OCI-LY7 (cell line): ENCODE results near the gene ZNF837. TPM values are rescaled to one million over a fixed set of nuclear protein-coding genes. Genes with fewer than 3 reads are reported as not detected.

Experiments
- BruUV-seq: library from RNA; stranded (reverse); fragments of 400-500 nt; replicated peaks from 2 replicates; lab custom pipeline; 2021; lab: Mats Ljungman, UMichigan
- CTCF ChIA-PET: fragments of 300-600 bp; sonication (Branson Sonifier 250); formaldehyde crosslinking; loops from one replicate; lab custom pipeline; 2022; ENCODE audit warnings: antibody characterized with exemption; ENCODE audit not compliant: unreplicated experiment; lab: Charles Lee
- POLR2A ChIA-PET: fragments of 300-600 bp; sonication (Branson Sonifier 250); formaldehyde crosslinking; loops from one replicate; lab custom pipeline; 2022; ENCODE audit warnings: antibody characterized with exemption; lab: Charles Lee
- DNase-seq: peaks from one replicate; pipeline ENCODE4 v3.0.0-alpha.2; 2015; ENCODE audit warnings: low spot score
- H2AFZ ChIP-seq: fragments of 200-600 bp; sonication (generic), shearing (Covaris generic); 2 replicates; pipeline ENCODE4 v1.6.1; 2014; ENCODE audit warnings: mild to moderate bottlenecking, antibody characterized with exemption, low read length, moderate library complexity
- H3K27ac ChIP-seq: fragments of 200-600 bp; sonication (generic); 2 replicates; pipeline ENCODE4 v1.5.1; 2014; ENCODE audit warnings: mixed run types, low read depth, mild to moderate bottlenecking, moderate library complexity, low read length, inconsistent platforms; ENCODE audit not compliant: poor library complexity, severe bottlenecking
- H3K36me3 ChIP-seq: fragments of 200-600 bp; sonication (generic); 2 replicates; pipeline ENCODE4 v1.6.1; 2014; ENCODE audit warnings: mild to moderate bottlenecking, antibody characterized with exemption, low read length, moderate library complexity, mixed read lengths; ENCODE audit not compliant: insufficient read depth
- H3K4me1 ChIP-seq: fragments of 200-600 bp; sonication (generic); 2 replicates; pipeline ENCODE4 v1.5.1; 2014; ENCODE audit warnings: mild to moderate bottlenecking, low read length; ENCODE audit not compliant: insufficient read depth, poor library complexity, severe bottlenecking
- H3K4me2 ChIP-seq: fragments of 200-600 bp; sonication (generic); 2 replicates; pipeline ENCODE4 v1.6.1; 2014; ENCODE audit warnings: mild to moderate bottlenecking, low read length
- H3K4me3 ChIP-seq: fragments of 200-600 bp; sonication (generic); 2 replicates; pipeline ENCODE4 v1.5.1; 2014; ENCODE audit warnings: mild to moderate bottlenecking, low read depth, low read length; ENCODE audit not compliant: poor library complexity, severe bottlenecking
- H3K79me2 ChIP-seq: fragments of 200-600 bp; sonication (generic); 2 replicates; pipeline ENCODE4 v1.6.1; 2016; ENCODE audit warnings: low read depth, mild to moderate bottlenecking, low read length, moderate library complexity, mixed read lengths; ENCODE audit not compliant: insufficient read depth
- H3K9me2 ChIP-seq: fragments of 200-600 bp; sonication (generic); 2 replicates; pipeline ENCODE4 v1.6.1; 2016; ENCODE audit warnings: mild to moderate bottlenecking, low read length, mixed read lengths; ENCODE audit not compliant: insufficient read depth
- H3K9me3 ChIP-seq: fragments of 200-600 bp; sonication (generic); 2 replicates; pipeline ENCODE4 v1.6.1; 2014; ENCODE audit warnings: mild to moderate bottlenecking, mixed run types, low read length, mixed read lengths
- H4K20me1 ChIP-seq: fragments of 200-600 bp; sonication (generic); 2 replicates; pipeline ENCODE4 v1.6.1; 2014; ENCODE audit warnings: mild to moderate bottlenecking, antibody characterized with exemption, low read length, moderate library complexity, mixed read lengths; ENCODE audit not compliant: insufficient read depth
- EZH2phosphoT487 ChIP-seq: fragments of 200-600 bp; sonication (generic); IDR thresholded peaks from 2 replicates; pipeline ENCODE4 v1.6.1; 2018; ENCODE audit warnings: low read depth, borderline replicate concordance, mild to moderate bottlenecking, mixed run types, antibody characterized with exemption, low read length, moderate library complexity, mixed read lengths
- intact Hi-C: fragments of 100-400 bp; cut with micrococcal nuclease; formaldehyde crosslinking; loops from one replicate; pipeline ENCODE4 v1.10.0; 2022; ENCODE audit not compliant: unreplicated experiment
- total RNA-seq, 2 experiments: library from RNA; depleted of rRNA in 1 of 2; stranded (reverse); fragments of >200 nt in 1 of 2; shearing (Covaris generic) in 1 of 2; gene quantifications; 2 replicates each; pipeline ENCODE4 v1.2.3, GENCODE V29; 2014 to 2022
- TF ChIP-seq, protein P1 (sequence below): fragments of 200-600 bp; sonication (generic); conservative IDR thresholded peaks from 2 replicates; pipeline ENCODE4 v1.5.1; 2014; ENCODE audit warnings: mild to moderate bottlenecking, antibody characterized with exemption, low read length, moderate library complexity, mixed read lengths

The ZNF837 gene
- total RNA-seq, 2 experiments from 2014 or later: 3.0 to 5.8 TPM

DNA sequence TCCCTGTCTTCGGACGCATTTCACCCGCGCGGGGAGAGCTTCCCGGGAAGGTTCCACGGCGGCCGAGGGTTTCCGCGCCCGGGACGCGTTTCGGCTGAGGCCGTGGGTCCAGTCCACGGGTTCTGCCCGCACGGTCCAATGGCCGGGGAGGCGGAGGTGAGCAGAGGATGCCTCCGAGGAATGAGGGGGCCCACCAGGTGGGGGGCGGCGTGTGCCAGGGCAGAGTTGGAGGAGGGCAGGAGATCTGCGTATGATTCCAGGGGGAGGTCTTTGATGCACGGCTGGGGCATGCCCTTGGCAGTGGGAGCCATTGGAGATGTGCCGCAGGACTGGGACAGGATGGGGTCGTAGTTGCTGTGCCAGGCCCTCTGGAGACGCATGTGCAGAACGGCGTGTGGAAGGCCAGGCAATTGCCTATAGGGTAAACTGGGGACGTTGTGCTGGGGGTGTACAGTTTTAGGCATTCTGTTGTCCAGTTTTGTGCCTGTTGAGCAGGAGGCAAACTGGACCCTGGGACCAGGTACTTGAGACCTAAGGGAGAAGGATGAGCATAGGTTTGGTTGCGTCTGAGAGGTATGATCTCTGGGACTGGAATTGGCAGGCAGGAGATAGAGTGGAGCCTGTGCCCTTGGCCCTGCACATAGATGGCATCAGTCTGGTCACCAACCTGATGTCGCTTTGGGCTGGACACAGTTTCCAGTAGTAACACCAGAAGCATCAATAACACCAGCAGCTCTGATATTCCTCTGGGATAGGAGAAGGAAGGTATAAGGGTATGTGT, 28.4 kb upstream of the ZNF837 start:
- Histone ChIP-seq H3K79me2 (peaks cover 12% of the 10 kb centered on the region; the same call in 1 of the 2 replicates), H3K4me3 (peak overlapping the region; percentile 83), H2AFZ (peak overlapping the region; percentile 63), H3K27ac (no peak overlapping the region), H3K9me2 (no peaks in the 10 kb centered on the region), H3K4me2 (peak overlapping the region; percentile 91), H3K36me3 (no peaks in the 10 kb centered on the region), H3K9me3 (no peaks in the 10 kb centered on the region), H4K20me1 (no peaks in the 10 kb centered on the region), H3K4me1 (peaks cover 20% of the 10 kb centered on the region)
- DNase-seq: no peak
- ChIA-PET CTCF (no interaction called here), POLR2A (interaction anchor here (0.8 kb wide), 1 partner anchor 56 kb away, joined by 3 read pairs; no protein-coding TSS in a partner anchor)
- BruUV-seq: no TSS peak
- TF ChIP-seq, protein P1, sequence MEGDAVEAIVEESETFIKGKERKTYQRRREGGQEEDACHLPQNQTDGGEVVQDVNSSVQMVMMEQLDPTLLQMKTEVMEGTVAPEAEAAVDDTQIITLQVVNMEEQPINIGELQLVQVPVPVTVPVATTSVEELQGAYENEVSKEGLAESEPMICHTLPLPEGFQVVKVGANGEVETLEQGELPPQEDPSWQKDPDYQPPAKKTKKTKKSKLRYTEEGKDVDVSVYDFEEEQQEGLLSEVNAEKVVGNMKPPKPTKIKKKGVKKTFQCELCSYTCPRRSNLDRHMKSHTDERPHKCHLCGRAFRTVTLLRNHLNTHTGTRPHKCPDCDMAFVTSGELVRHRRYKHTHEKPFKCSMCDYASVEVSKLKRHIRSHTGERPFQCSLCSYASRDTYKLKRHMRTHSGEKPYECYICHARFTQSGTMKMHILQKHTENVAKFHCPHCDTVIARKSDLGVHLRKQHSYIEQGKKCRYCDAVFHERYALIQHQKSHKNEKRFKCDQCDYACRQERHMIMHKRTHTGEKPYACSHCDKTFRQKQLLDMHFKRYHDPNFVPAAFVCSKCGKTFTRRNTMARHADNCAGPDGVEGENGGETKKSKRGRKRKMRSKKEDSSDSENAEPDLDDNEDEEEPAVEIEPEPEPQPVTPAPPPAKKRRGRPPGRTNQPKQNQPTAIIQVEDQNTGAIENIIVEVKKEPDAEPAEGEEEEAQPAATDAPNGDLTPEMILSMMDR: no peak
- no peak for TF ChIP-seq EZH2phosphoT487
- intact Hi-C loops: loop anchor here (2.0 to 5.0 kb wide), 3 partner anchors 58 to 226 kb away; partner anchors contain the start of genes ZNF274, ZNF324 and ZSCAN22

DNA sequence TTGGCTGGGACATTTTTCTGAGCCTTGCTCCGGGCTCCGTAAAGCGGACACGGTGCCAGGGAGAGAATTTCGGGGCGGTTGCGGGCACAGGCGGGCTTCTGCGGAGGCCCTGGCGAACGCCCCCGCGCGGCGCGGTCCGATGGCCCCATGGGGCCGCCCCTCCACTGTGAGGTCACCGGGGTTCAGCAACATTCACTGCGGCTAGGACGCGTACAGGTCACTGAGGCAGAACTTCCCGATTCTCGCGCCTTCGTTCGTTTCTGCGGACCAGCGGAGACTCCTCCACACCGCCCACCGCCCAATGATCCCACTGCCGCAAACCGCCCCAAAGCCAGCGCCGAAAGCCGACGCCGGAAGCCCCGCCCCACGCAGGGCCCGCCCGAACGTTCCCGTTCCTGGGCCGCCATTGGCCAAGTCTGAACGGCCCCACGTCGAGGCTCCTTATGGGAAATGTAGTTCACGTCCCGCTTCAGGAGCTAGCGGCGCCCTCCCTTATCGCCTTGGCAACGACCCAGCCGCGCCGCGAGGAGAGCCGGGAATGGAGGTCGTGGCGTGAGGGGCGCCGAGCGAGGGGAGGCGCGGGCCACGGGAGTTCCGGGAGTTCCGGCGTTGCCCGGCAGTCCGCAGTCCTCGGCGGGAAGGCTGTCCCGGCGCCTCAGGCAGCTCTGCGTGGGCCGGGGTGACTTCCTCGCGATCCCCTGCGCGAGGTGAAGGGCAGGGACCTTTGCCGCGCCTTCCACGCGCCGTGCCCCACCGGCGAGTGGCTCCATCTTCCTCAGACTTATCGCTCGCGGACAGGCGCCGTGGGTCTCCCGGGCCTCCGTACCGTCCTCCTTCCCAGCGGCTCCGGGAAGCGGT, 27.6 kb upstream of the ZNF837 start, which contains the start of gene ZNF584:
TSS of gene ZNF584 (plus strand) at position 498 of the 858 bp plus-strand sequence. CDS start 499 bp downstream, outside the sequence.
- peaks cover 20% of the 10 kb centered on the region for H3K4me1 ChIP-seq
- TF ChIP-seq, protein P1: peak; percentile 45
- TF ChIP-seq EZH2phosphoT487: no peak
- intact Hi-C loops: loop anchor here (1.0 to 5.0 kb wide), 4 partner anchors 43 to 226 kb away; partner anchors contain the start of genes ZNF274, ZNF324, ZNF324B and ZSCAN22
- peak within 1 kb of the TSS; percentile 47 for H3K27ac ChIP-seq
- H4K20me1 ChIP-seq: no peaks in the 10 kb centered on the region
- no peaks in the 10 kb centered on the region for H3K9me2 ChIP-seq
- peaks cover 12% of the 10 kb centered on the region; the same call in 1 of the 2 replicates for H3K79me2 ChIP-seq
- no peaks in the 10 kb centered on the region for H3K9me3 ChIP-seq
- peak within 1 kb of the TSS; percentile 83 for H3K4me3 ChIP-seq
- ChIA-PET CTCF (no interaction called here), POLR2A (interaction anchor here (0.8 kb wide), 1 partner anchor 56 kb away, joined by 3 read pairs; no protein-coding TSS in a partner anchor)
- peak; percentile 97 for DNase-seq
- no TSS peak for BruUV-seq
- peak within 1 kb of the TSS; percentile 63 for H2AFZ ChIP-seq
- H3K4me2 ChIP-seq: peak within 1 kb of the TSS; percentile 96
- no peaks in the 10 kb centered on the region for H3K36me3 ChIP-seq
